ENCODE results near the gene TRAPPC12.

The TRAPPC12 gene

DNA sequence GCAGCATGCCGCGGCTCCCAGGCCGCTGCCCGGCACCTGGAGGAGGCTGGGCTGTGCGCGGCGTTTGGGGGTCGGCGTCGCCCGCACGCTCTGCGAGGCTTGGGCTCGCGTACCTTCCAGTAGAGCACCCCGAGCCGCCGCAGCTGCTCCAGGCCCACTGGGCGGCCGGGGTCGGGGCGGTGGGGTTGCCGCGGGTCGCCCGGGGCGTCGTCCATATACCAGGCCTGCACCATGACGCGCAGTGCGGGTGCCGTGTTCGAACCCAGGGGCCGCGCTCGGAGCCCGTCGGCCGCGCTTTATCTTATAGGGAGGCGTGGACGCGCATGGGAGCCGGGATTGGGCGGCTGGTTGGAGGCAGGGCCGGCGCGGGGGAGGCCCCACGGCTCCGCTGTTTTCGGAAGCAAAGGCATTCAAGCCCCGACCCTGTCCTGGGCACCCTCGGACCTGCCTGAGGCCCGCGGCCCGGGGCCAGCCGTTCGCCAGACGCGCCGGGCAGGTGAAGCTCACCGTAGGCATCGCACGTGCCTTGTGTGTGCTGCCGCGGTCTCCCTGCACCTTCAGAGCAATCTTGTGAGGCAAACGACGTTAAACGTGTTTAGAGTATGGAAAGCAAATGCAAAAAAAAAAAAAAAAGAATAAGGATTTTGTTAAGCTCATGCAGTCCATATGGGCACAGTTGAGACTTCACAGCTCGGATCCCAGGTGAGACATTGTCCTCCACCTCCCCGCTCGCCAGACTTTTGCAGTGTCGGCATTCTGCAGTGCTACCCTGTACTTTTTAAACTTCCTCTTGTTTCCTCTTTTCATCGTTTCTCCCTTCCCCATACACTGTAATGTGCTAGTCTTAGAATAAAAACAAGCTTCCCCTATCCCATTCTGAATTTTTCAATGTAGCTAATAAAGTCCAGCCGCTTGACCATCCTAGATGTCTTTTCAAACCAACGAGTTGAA, 140.0 kb downstream of the TRAPPC12 start, which contains the start of gene ADI1:
TSS of gene ADI1 (minus strand) at position 277 of the 951 bp plus-strand sequence. CDS start at position 233, 44 bp downstream.
- POLR2A ChIA-PET = interaction anchor here (0.6 to 1.1 kb wide), 6 partner anchors 12 to 1833 kb away, joined by 3 to 4 read pairs (median 3); partner anchors contain the start of gene RNASEH1
- TF ChIP-seq, protein P1, sequence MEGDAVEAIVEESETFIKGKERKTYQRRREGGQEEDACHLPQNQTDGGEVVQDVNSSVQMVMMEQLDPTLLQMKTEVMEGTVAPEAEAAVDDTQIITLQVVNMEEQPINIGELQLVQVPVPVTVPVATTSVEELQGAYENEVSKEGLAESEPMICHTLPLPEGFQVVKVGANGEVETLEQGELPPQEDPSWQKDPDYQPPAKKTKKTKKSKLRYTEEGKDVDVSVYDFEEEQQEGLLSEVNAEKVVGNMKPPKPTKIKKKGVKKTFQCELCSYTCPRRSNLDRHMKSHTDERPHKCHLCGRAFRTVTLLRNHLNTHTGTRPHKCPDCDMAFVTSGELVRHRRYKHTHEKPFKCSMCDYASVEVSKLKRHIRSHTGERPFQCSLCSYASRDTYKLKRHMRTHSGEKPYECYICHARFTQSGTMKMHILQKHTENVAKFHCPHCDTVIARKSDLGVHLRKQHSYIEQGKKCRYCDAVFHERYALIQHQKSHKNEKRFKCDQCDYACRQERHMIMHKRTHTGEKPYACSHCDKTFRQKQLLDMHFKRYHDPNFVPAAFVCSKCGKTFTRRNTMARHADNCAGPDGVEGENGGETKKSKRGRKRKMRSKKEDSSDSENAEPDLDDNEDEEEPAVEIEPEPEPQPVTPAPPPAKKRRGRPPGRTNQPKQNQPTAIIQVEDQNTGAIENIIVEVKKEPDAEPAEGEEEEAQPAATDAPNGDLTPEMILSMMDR (IDR thresholded peaks at IDR 0.05; ENCODE audit: insufficient read depth, low read length, missing control alignments) = no peak
- no peak for DNase-seq (ENCODE audit: low read depth, low spot score)
- peak within 1 kb of the TSS; percentile 88 for H3K4me3 ChIP-seq (ENCODE audit: low read depth, low read length)
- CTCF ChIA-PET = interaction anchor here (0.9 kb wide), 2 partner anchors 17 to 26 kb away, joined by 3 read pairs; no protein-coding TSS in a partner anchor

DNA sequence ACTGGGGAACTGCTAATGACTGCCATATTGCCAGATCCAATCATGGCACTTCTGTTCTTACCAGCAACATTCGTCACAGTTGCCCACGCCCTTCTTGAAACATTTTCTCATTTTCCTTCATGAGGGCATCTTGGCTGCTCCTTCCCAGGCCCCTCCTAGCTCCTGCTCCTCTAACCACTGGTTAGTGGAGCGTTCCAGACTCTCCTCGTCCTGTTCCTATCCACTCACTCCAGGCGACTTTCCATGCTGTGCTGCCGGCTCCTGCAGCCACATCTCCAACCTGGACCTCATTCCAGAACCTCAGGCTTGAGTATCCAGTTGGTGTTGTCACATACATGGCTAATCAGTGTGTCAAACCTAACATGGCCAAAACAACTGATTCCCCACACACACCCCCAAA, 141.1 kb downstream of the TRAPPC12 start:
- ChIA-PET POLR2A (no interaction called here), CTCF (interaction anchor here (0.9 kb wide), 2 partner anchors 16 to 27 kb away, joined by 3 read pairs; no protein-coding TSS in a partner anchor)
- TF ChIP-seq, protein P1 (IDR thresholded peaks at IDR 0.05; ENCODE audit: insufficient read depth, low read length, missing control alignments) = no peak
- H3K4me3 ChIP-seq (ENCODE audit: low read depth, low read length) = peak overlapping the region; percentile 73
- DNase-seq (ENCODE audit: low read depth, low spot score) = no peak

DNA sequence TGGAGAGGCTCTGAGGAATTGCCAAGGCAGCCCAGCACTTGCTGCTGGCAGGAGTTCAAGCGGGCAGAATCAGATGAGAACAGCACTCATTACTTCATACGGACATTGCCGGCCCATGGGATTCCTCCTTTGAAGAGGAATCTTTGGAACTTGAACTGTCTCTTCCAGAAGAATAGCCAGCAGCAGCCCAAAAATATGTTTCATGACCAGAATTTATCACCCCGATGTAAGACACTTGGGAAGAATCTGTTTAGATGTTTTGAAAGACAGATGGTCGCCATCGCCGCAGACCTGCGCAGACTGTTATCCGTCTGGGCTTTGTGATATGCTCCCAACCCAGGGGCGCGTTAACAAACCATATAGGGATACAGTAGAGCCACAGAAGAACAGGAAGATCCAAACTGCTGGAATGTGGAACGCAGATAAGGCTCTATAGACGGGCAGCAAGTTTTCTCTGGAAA, 143.5 kb downstream of the TRAPPC12 start:
- peak overlapping the region; percentile 9 for H3K4me3 ChIP-seq (ENCODE audit: low read depth, low read length)
- ChIA-PET POLR2A (interaction anchor here (2.3 kb wide), 1 partner anchor 13 kb away, joined by 9 read pairs; no protein-coding TSS in a partner anchor), CTCF (interaction anchor here (1.2 to 1.9 kb wide), 2 partner anchors 10 to 12 kb away, joined by 3 to 16 read pairs; no protein-coding TSS in a partner anchor)
- TF ChIP-seq, protein P1 (IDR thresholded peaks at IDR 0.05; ENCODE audit: insufficient read depth, low read length, missing control alignments) = no peak
- DNase-seq (ENCODE audit: low read depth, low spot score) = peak; percentile 51

DNA sequence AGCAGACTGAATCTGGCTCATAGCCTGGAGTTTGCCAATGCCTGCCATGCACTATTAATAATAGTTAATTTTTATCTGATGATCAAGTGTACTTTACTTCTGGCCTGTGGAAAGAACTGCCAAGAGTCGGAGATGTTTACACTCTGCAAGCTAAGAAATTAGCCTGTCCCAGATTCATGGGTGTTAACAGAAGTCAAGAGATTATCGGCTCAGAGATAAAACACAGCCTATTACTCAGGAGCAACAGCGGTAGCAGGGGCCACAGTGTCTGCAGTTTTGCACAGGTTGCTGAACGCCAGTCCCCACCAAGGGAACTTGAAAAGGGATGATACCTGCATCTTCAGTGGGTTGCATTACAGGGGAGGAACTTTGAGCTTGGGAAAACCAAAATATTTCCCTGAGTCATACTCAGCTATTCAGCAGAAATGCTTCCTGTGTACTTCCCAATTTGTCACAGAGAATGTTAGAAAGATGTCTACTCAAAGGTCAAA, 144.1 kb downstream of the TRAPPC12 start:
- POLR2A ChIA-PET = interaction anchor here (0.9 to 2.6 kb wide), 3 partner anchors 12 to 52 kb away, joined by 3 to 10 read pairs (median 9); partner anchors contain the start of gene RNASEH1
- no peak for DNase-seq (ENCODE audit: low read depth, low spot score)
- peak overlapping the region; percentile 15; the same call in 1 of the 2 replicates for H3K4me3 ChIP-seq (ENCODE audit: low read depth, low read length)
- TF ChIP-seq, protein P1 (IDR thresholded peaks at IDR 0.05; ENCODE audit: insufficient read depth, low read length, missing control alignments) = no peak
- CTCF ChIA-PET = interaction anchor here (0.9 to 1.9 kb wide), 5 partner anchors 9 to 49 kb away, joined by 3 to 16 read pairs (median 3); no protein-coding TSS in a partner anchor

DNA sequence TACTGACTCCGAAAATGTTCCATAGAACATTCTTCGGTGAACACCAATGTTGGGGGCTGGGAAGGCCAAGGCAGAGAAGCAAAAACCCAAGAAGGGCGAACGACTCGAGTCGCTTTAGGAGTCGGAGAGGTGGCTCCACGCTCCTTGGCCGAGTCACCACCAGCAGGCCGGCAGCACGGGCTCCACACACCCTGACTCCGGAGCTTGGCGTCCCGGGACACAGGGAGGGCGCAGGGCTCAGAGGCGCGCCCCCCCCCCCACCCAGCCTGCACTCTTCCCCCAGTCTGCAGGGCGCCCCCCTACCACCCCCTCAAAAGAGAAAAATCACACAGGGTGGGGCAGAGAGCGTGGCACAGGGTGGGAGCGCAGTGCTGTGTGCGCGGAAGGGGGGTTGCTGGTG, 147.4 kb downstream of the TRAPPC12 start:
- no peak overlapping the region for H3K4me3 ChIP-seq (ENCODE audit: low read depth, low read length)
- ChIA-PET CTCF (interaction anchor here (1.6 kb wide), 1 partner anchor 11 kb away, joined by 4 read pairs; no protein-coding TSS in a partner anchor), POLR2A (no interaction called here)
- TF ChIP-seq, protein P1 (IDR thresholded peaks at IDR 0.05; ENCODE audit: insufficient read depth, low read length, missing control alignments) = no peak
- DNase-seq (ENCODE audit: low read depth, low spot score) = no peak
